ENCODE results near the gene OTUD7B. TPM values are rescaled to one million over a fixed set of nuclear protein-coding genes. Genes with fewer than 3 reads are reported as not detected.
A peak's percentile ranks its signal among the peaks of the same experiment; 100 is the strongest.

The OTUD7B gene
- total RNA-seq, 1 experiment from 2014 or later = 34.9 TPM

- in situ Hi-C loops (cut with HindIII; ENCODE audit: low pct_unique_long_range_greater_than_20kb, low sequenced_read_pairs) = no loop called here
- no peak for DNase-seq (ENCODE audit: low read depth, low spot score)
Measured at GRCh38 chr1:149906570-149907075, 103.9 kb downstream of the OTUD7B start.

GRCh38 chr1:149903836-149904491 lies 106.6 kb downstream of the OTUD7B start:
- no peak for DNase-seq (ENCODE audit: low read depth, low spot score)
- in situ Hi-C loops (cut with HindIII; ENCODE audit: low pct_unique_long_range_greater_than_20kb, low sequenced_read_pairs) = no loop called here

GRCh38 chr1:149899460-149900284 lies 110.9 kb downstream of the OTUD7B start, which contains the start of gene BOLA1:
Gene BOLA1 (plus strand): TSS chr1:149899568. CDS start chr1:149900060, 492 bp downstream.
- peak; percentile 96 for DNase-seq (ENCODE audit: low read depth, low spot score)
- in situ Hi-C loops (cut with HindIII; ENCODE audit: low pct_unique_long_range_greater_than_20kb, low sequenced_read_pairs) = no loop called here

- no peak for DNase-seq (ENCODE audit: low read depth, low spot score)
Measured at GRCh38 chr1:149896575-149896974, 114.0 kb downstream of the OTUD7B start.

GRCh38 chr1:149888999-149889289 lies 121.6 kb downstream of the OTUD7B start:
- in situ Hi-C loops (cut with HindIII; ENCODE audit: low pct_unique_long_range_greater_than_20kb, low sequenced_read_pairs) = no loop called here
- peak; percentile 60 for DNase-seq (ENCODE audit: low read depth, low spot score)

More at GRCh38 chr1:149896575-149896974, 114.0 kb downstream of the OTUD7B start:
- in situ Hi-C loops (cut with HindIII; ENCODE audit: low pct_unique_long_range_greater_than_20kb, low sequenced_read_pairs) = no loop called here

GRCh38 chr1:149888247-149888998 lies 122.1 kb downstream of the OTUD7B start:
- DNase-seq (ENCODE audit: low read depth, low spot score) = peak; percentile 95
- in situ Hi-C loops (cut with HindIII; ENCODE audit: low pct_unique_long_range_greater_than_20kb, low sequenced_read_pairs) = no loop called here

Other genes with a start within 250 kb of the OTUD7B start
- gene FCGR1A, start 228.0 kb downstream of the OTUD7B start, total RNA-seq (2014; rRNA removed; shearing (Covaris generic)) = not detected in 2 replicates
- 18.5 and 21.1 TPM in 2 replicates for gene BOLA1, start 111.2 kb downstream of the OTUD7B start, total RNA-seq (2014; rRNA removed; shearing (Covaris generic))
- 19.4 and 22.3 TPM in 2 replicates for gene SV2A, start 92.9 kb downstream of the OTUD7B start, total RNA-seq (2014; rRNA removed; shearing (Covaris generic))
- gene SF3B4, start 82.9 kb downstream of the OTUD7B start, total RNA-seq (2014; rRNA removed; shearing (Covaris generic)) = 14.1 and 15.4 TPM in 2 replicates
- 1.6 TPM in 2 replicates for gene MTMR11, start 73.8 kb downstream of the OTUD7B start, total RNA-seq (2014; rRNA removed; shearing (Covaris generic))
- 56.1 and 59.3 TPM in 2 replicates for gene VPS45, start 57.0 kb upstream of the OTUD7B start, total RNA-seq (2014; rRNA removed; shearing (Covaris generic))
- 22.9 and 23.2 TPM in 2 replicates for gene PLEKHO1, start 139.2 kb upstream of the OTUD7B start, total RNA-seq (2014; rRNA removed; shearing (Covaris generic))
- 26.8 and 28.6 TPM in 2 replicates for gene ANP32E, start 225.4 kb upstream of the OTUD7B start, total RNA-seq (2014; rRNA removed; shearing (Covaris generic))
- 53.6 and 54.4 TPM in 2 replicates for gene CA14, start 247.0 kb upstream of the OTUD7B start, total RNA-seq (2014; rRNA removed; shearing (Covaris generic))

Measured in SK-MEL-5 (cell line).